ENCODE data around the gene SPECC1.
A peak's percentile ranks its signal among the peaks of the same experiment; 100 is the strongest.
"Not testable (repeated sequence)": the region's sequence is repeated elsewhere in the genome, so short reads cannot be mapped to it uniquely, and the experiment has no call there.

SPECC1 gene

DNA sequence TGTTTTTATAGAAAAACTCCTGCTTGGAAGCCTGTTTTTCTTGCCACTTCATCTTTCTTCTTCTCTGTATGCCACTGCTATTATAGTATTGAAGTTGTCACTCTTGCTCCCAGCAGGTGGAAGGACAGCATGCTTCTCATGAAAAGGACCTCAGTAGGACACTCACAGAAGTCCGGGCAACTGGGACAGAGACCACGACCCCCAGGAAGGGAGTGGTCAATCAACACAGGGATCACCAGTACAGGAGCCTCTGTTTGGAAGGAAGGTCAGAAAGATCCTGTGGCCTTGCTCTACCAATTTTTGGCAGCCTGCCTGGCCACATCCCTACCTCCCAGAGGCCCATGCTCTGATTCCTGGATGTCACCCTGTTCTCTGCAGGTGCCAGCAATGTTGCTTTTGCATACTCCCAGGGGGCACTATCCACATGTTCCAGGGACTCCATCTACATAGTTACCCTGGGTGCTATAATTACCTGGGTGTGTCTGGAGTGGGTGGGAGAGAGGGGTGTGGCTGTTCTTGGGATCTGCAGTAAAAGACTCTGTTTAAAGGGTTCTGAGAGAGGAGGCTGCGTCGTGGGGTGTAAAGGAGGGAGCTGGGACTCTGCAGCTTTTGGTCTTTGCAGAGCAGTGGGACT is 17.8 kb upstream of the SPECC1 start:
- DNase-seq (ENCODE audit: insufficient read length, low spot score), result no peak
- no peak for FAIRE-seq
- no peak for TF ChIP-seq POLR2A (IDR thresholded peaks at IDR 0.05; ENCODE audit: low read depth, low read length)

DNA sequence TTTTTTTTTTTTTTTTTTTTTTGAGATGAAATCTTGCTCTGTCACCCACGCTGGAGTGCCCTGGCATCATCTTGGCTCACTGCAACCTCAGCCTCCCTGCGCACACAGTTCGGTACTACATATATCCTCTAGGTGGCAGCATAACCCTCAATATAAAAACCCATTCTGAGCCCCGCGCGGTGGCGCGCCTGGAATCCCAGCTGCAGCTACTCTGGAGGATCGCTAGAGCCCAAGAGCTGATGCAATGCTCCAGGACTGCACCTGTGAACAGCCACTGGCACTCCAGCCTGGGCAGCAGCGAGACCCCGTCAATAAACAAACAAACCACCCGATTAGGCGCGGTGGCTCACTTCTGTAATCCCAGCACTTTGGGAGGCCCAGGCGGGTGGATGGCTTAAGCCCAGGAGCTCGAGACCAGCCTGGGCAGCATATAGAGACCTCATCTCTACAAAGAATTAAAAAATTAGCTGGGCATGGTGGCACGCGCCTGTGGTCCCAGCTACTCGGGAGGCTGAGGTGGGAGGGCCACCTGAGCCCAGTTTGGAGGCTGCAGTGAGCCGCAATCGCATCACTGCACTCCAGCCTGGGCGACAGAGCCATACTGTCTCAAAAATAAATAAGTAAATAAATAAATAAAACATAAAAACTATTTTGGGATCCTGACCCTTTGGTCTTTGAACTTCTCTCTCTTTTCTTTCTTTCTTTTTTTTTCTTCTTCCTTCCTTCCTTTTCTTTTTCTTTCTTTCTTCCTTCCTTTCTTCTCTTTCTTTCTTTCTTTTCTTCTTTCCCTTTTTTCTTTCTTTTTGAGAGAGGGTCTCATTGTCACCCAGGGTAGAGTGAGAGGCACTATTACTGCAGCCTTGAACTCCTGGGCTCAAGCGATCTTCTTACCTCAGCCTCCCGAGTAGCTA is 16.1 kb upstream of the SPECC1 start:
- DNase-seq (ENCODE audit: insufficient read length, low spot score) (peak; percentile 82), FAIRE-seq (peak; percentile 85)
- no peak for TF ChIP-seq POLR2A (IDR thresholded peaks at IDR 0.05; ENCODE audit: low read depth, low read length)

DNA sequence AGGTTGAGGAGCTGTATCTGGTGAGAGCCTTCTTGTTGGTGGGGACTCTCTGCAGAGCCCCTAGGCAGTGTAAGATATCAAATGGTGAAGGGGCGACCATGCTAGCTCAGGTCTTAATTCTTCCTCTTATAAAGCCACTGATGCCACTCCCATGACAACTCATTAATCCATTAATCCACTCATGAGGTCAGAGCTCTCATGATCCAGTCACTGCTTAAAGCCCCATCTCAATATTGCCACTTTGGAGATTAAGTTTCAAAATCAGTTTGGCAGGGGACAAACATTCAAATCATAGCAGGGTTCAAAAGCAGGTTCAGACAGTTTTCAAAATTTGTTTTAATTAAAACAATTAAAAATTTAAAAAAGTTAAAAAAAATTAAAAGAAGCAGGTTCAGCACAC is 13.1 kb upstream of the SPECC1 start:
- FAIRE-seq (no peak), DNase-seq (ENCODE audit: insufficient read length, low spot score) (no peak)
- TF ChIP-seq POLR2A (IDR thresholded peaks at IDR 0.05; ENCODE audit: low read depth, low read length), result no peak

DNA sequence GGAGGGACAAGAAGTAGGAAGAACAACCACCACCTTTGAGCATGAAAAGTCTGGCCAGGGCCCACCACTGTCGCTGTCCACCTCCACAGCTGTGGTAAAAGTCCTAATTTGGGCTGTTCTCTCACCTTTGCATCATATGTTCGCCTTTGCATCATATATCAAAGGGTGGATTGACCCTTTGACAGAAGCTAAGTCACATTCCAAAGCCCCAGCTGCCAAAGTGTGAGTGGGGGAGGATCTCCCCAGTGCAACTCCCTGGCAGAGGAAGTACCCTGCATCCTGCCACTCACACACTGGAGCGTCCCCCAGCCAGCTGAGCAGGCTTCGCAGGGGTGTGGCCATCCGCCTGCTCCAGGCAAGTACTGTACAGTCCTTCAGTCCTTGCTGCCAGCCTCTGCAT is 12.7 kb upstream of the SPECC1 start:
- TF ChIP-seq POLR2A (IDR thresholded peaks at IDR 0.05; ENCODE audit: low read depth, low read length), result no peak
- no peak for DNase-seq (ENCODE audit: insufficient read length, low spot score)
- FAIRE-seq, result no peak

DNA sequence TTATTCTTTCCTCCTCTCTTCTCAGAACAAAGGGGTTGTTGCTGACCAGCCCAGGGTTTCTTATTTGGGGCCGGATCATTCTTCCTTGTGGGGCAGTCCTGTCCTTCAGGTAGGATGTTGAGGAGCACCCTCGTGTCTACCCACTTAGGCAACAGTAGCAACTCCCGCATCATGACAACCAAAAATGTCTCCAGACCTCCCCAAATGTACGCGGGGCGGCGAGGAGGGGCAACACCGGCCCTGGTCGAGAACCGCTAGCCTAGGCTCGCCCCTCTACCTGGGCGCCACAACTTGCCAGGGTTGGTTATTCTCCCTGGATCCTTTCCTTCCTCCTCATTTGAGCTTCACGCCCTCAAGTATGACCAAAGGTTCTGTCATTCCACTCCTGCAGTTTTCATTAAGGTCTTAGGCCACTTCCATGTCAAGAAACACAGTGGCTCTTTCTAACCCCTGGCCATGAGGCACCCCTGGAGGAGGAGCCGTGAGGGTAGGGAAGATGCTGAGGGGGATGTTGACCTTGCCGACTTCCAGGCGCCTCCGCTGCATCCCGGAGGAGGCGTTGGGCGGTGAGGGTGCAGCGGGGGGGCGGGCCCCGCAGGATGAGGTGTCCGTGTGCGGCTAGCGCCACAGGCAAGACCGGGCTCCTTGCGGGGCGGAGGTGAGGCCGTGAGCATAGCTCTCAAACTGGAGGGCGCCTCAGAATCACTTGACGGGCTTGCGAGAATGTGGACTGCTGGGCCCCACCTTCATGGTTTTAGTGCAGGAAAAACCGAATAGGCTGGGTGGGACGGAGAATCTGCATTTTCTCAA is 712 bp upstream of the SPECC1 start:
- DNase-seq (ENCODE audit: insufficient read length, low spot score) (peak; percentile 62), FAIRE-seq (no peak)
- no peak for TF ChIP-seq POLR2A (IDR thresholded peaks at IDR 0.05; ENCODE audit: low read depth, low read length)

DNA sequence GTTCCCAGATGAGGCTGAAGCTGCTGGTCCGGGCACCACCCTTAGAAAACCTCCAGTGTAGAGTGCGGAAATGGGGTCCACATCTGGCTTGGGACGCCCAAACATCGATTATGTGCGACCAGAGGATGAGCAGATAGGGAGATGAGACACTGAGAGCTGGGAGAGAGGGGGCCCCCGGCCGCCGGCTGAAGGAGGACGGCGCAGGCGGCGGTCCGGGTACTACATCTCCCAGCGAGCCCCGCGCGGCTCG is 182 bp upstream of the SPECC1 start:
- DNase-seq (ENCODE audit: insufficient read length, low spot score) (no peak), FAIRE-seq (no peak)
- no peak for TF ChIP-seq POLR2A (IDR thresholded peaks at IDR 0.05; ENCODE audit: low read depth, low read length)

DNA sequence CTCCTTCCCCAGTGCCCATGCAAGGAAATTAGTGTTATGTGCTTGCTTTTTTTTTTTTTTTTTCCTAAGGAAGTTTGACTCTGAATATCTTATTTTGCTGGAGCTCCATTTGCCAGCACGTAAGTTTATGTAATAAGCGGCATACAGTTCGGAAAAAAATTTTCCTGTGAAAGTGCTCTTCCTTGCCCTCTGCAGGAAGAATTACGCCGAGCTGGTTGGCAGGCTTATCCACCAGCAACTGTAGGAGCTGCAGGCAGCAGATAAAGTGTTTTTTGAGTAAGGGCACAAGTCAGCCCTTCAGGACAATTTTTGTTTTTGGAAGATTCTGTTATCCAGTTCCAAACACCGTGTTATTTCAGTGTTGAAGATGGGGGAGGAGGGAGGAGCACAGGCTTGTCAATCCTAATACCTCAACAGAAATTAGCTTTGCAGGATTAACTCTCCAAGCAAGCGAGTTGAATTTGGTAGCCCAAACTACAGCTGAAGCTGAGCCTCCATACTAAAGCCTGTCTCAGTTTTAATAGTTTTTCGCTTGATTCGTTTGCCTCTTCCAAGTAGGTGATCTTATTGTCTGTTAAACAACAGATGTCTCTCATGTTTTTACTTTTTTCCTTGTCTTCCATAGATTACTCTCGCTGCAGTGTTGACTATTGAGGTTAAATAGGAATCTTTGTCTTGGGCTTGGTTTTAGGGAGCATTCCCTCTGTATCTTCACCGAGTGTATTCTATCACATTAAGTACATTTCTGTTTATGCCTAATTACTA is 1.1 kb downstream of the SPECC1 start:
- no peak for TF ChIP-seq POLR2A (IDR thresholded peaks at IDR 0.05; ENCODE audit: low read depth, low read length)
- peak; percentile 44 for DNase-seq (ENCODE audit: insufficient read length, low spot score)
- FAIRE-seq, result peak; percentile 76

DNA sequence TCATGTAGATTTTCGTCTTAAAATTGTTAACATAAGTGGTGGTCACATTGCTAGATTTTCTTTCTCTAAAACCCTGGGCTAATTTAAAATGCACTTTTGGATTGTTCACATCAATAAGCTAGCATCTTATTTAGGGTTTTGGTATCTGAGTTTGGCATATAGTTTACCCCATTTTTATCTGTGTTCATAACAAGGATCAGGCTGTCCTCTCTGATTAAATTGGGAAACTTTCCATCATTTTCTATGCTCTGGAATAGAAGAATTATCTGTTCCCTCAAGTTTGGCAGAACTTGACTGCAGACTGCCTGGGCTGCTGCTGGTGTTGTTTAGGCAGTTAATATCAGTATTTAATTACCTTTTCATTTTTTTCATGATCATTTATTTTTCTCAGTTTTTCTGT is 1.8 kb downstream of the SPECC1 start:
- TF ChIP-seq POLR2A (IDR thresholded peaks at IDR 0.05; ENCODE audit: low read depth, low read length), result no peak
- no peak for DNase-seq (ENCODE audit: insufficient read length, low spot score)
- no peak for FAIRE-seq

DNA sequence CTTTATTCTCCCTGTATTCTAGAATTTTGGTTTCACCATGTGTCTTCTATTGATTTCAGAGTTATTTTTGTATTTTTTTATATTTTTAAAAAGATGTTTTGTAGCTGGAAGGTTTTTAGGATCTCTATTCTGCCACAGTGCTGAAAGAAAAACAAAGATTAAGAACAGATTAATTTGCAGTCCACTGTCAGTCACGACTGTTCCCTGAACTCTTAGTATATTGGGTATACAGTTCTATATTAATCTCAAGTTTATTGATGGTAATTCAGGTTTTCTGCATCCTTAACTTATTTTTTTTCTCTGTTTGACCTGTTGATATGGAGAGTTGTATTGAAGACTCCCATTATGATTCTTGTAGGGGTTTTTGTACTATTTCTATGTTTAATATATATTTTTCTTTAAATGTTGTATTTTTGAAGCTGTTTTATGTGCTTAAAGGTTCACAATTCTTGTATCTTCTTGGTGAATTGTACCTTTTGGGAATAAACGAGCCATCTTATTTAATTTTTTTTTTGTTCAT is 2.9 kb downstream of the SPECC1 start:
- no peak for TF ChIP-seq POLR2A (IDR thresholded peaks at IDR 0.05; ENCODE audit: low read depth, low read length)
- DNase-seq (ENCODE audit: insufficient read length, low spot score), result no peak
- FAIRE-seq, result no peak

DNA sequence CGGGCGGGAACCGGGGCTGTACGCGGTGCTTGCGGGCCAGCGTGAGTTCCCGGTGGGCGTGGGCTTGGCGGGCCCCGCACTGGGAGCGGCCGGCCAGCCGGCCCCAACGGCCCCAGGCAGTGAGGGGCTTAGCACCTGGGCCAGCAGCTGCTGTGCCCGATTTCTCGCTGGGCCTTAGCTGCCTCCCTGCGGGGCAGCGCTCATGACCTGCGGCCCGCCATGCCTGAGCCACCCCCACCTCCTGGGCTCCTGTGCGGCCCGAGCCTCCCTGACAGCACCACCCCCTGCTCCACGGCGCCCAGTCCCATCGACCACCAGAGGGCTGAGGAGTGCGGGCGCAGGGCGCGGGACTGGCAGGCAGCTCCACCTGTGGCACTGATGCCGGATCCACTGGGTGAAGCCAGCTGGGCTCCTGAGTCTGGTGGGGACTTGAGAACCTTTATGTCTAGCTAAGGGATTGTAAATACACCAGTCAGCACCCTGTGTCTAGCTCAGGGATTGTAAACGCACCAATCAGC is 7.4 kb downstream of the SPECC1 start:
- not testable (repeated sequence) for DNase-seq (ENCODE audit: insufficient read length, low spot score); FAIRE-seq

DNA sequence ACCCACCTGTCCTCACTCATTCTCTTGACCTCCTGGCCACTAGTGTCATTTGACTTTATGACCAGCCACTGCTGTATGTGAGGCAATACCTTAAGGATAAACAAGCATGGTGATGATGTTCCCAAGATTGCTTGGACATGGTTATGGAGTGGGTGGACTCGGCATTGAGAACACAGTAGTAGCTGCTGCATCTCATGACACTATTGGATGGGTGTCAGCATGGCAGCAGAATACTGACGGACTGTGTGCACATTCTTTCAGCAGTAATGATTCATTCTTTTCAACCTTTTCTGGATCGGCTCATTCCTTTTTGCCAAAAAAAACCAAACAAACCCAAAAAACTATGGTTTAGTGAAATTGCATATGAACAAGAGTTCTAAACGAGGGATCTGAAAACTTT is 13.5 kb downstream of the SPECC1 start:
- no peak for FAIRE-seq
- TF ChIP-seq POLR2A (IDR thresholded peaks at IDR 0.05; ENCODE audit: low read depth, low read length), result no peak
- DNase-seq (ENCODE audit: insufficient read length, low spot score), result no peak

DNA sequence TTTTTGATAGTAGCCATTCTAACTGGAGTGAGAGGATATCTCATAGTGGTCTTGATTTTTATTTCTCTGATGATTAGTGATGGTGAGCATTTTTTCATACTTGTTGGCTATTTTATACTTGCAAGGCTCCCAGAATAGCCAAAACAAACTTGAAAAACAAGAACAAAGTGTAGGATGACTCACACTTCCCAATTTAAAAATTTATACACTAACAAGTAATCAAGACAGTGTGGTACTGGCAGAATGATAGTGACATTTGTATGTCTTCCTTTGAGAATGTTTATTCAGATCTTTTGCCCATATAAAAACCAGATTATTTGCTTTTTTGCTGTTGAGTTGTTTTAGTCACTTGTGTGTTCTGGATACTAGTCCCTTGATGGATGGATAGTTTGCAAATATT is 17.8 kb downstream of the SPECC1 start:
- DNase-seq (ENCODE audit: insufficient read length, low spot score), result no peak
- TF ChIP-seq POLR2A (IDR thresholded peaks at IDR 0.05; ENCODE audit: low read depth, low read length), result no peak
- no peak for FAIRE-seq

DNA sequence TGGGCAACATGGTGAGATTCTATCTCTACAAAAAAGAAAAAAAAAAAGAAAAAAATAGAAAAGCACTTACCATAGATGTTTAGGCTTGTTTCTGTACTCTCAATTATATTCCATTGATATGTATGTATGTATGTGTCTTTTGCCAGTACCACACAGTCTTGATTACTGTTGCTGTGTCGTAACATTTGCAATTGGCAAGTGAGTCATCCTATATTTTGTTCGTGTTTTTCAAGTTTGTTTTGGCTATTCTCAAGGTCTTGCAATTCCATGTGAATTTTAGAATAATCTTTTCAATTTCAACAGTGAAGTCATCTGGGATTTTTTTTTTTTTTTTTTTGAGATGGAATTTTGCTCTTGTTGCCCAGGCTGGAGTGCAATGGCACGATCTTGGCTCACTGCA is 19.3 kb downstream of the SPECC1 start:
- peak; percentile 41 for FAIRE-seq
- no peak for TF ChIP-seq POLR2A (IDR thresholded peaks at IDR 0.05; ENCODE audit: low read depth, low read length)
- DNase-seq (ENCODE audit: insufficient read length, low spot score), result no peak

Measured in H54 (cell line).